AG04450 (cell line): ENCODE data around the gene AFF3. TPM values are rescaled to one million over a fixed set of nuclear protein-coding genes. Genes with fewer than 3 reads are reported as not detected.

ENCODE experiments used
- CTCF ChIA-PET: fragments of 300-600, 350-600 bp; formaldehyde crosslinking; extraction: SDS; loops from one replicate; lab custom pipeline; 2022; ENCODE audit warnings: antibody characterized with exemption, inconsistent platforms; lab: Charles Lee
- POLR2A ChIA-PET: fragments of 350-600 bp; formaldehyde crosslinking; extraction: SDS; loops from one replicate; lab custom pipeline; 2021; ENCODE audit warnings: antibody characterized with exemption, inconsistent platforms; lab: Yijun Ruan, JAX
- DNase-seq: peaks from one replicate; pipeline ENCODE4 v3.0.0-alpha.2; 2011; ENCODE audit warnings: low read depth, low spot score
- H3K27ac ChIP-seq: one replicate; pipeline ENCODE4 v1.5.1; 2012; ENCODE audit warnings: low read depth, low read length, control low read depth
- H3K27me3 ChIP-seq: one replicate; pipeline ENCODE4 v1.6.0; 2012; ENCODE audit warnings: low read length; ENCODE audit not compliant: control insufficient read depth, insufficient read depth
- H3K4me3 ChIP-seq: 2 replicates; pipeline ENCODE4 v1.5.1; 2011; ENCODE audit warnings: mild to moderate bottlenecking, low read depth, low read length, control low read depth
- H3K9me3 ChIP-seq: 2 replicates; pipeline ENCODE4 v1.5.1; 2012; ENCODE audit warnings: low read length; ENCODE audit not compliant: control insufficient read depth, insufficient read depth
- CTCF ChIP-seq: IDR thresholded peaks from 2 replicates; pipeline ENCODE4 v1.5.1; 2011; ENCODE audit warnings: low read depth, low read length, control low read depth, inconsistent platforms
- polyA plus RNA-seq: library from polyadenylated mRNA; depleted of rRNA; stranded (reverse); fragments of >200 nt; gene quantifications from 2 replicates; pipeline ENCODE4 v1.2.3, GENCODE V29; 2011

AFF3 gene
- polyA plus RNA-seq, 1 experiment = 17.9 TPM

- no peak for TF ChIP-seq CTCF
- no peaks in the 10 kb centered on the region for H3K27me3 ChIP-seq
- DNase-seq = peak; percentile 11
- H3K9me3 ChIP-seq = no peaks in the 10 kb centered on the region
- H3K27ac ChIP-seq = no peak overlapping the region
- CTCF ChIA-PET = interaction anchor here (1.0 kb wide), 1 partner anchor 451 kb away, joined by 3 read pairs; no protein-coding TSS in a partner anchor
- POLR2A ChIA-PET = no interaction called here
- no peak overlapping the region for H3K4me3 ChIP-seq
Measured at GRCh38 chr2:99811544-99811943, 330.8 kb downstream of the AFF3 start.

- H3K9me3 ChIP-seq = no peaks in the 10 kb centered on the region
- H3K27me3 ChIP-seq = no peaks in the 10 kb centered on the region
- ChIA-PET CTCF (interaction anchor here (1.7 kb wide), 1 partner anchor 251 kb away, joined by 3 read pairs; no protein-coding TSS in a partner anchor), POLR2A (no interaction called here)
- H3K4me3 ChIP-seq = no peak overlapping the region
- no peak for DNase-seq
- no peak overlapping the region for H3K27ac ChIP-seq
- no peak for TF ChIP-seq CTCF
Measured at GRCh38 chr2:99810225-99810624, 332.2 kb downstream of the AFF3 start.

GRCh38 chr2:99809259-99809900, 333.0 kb downstream of the AFF3 start:
- POLR2A ChIA-PET = no interaction called here
- no peaks in the 10 kb centered on the region for H3K9me3 ChIP-seq
- H3K27ac ChIP-seq = no peak overlapping the region
- H3K27me3 ChIP-seq = no peaks in the 10 kb centered on the region
- CTCF ChIA-PET = interaction anchor here (1.7 kb wide), 1 partner anchor 250 kb away, joined by 3 read pairs; no protein-coding TSS in a partner anchor
- H3K4me3 ChIP-seq = no peak overlapping the region
- no peak for TF ChIP-seq CTCF
- no peak for DNase-seq

- Histone ChIP-seq H3K27me3 (no peaks in the 10 kb centered on the region), H3K4me3 (no peak overlapping the region), H3K27ac (no peak overlapping the region), H3K9me3 (no peaks in the 10 kb centered on the region)
- CTCF ChIA-PET = no interaction called here
- no peak for TF ChIP-seq CTCF
- POLR2A ChIA-PET = no interaction called here
- no peak for DNase-seq
Measured at GRCh38 chr2:99808361-99809200, 333.8 kb downstream of the AFF3 start.

GRCh38 chr2:99806758-99807157, 335.6 kb downstream of the AFF3 start:
- peak; percentile 32 for DNase-seq
- TF ChIP-seq CTCF = no peak
- Histone ChIP-seq H3K9me3 (no peaks in the 10 kb centered on the region), H3K27ac (peak overlapping the region; percentile 22), H3K27me3 (no peaks in the 10 kb centered on the region), H3K4me3 (no peak overlapping the region)
- CTCF ChIA-PET = interaction anchor here (0.6 to 1.0 kb wide), 2 partner anchors 316 to 456 kb away, joined by 3 read pairs; no protein-coding TSS in a partner anchor
- POLR2A ChIA-PET = no interaction called here
